Measurements from ENCODE around the gene MYO3A.

- no peak for TF ChIP-seq CTCF (conservative IDR thresholded peaks at IDR 0.05)
- TF ChIP-seq ZFX (IDR thresholded peaks at IDR 0.05) = no peak
These were observed 161.8 kb downstream of the MYO3A start for GRCh38 chr10:26095781-26096180.
